ENCODE data around the gene AHI1.
A peak's percentile ranks its signal among the peaks of the same experiment; 100 is the strongest.

The AHI1 gene

DNA sequence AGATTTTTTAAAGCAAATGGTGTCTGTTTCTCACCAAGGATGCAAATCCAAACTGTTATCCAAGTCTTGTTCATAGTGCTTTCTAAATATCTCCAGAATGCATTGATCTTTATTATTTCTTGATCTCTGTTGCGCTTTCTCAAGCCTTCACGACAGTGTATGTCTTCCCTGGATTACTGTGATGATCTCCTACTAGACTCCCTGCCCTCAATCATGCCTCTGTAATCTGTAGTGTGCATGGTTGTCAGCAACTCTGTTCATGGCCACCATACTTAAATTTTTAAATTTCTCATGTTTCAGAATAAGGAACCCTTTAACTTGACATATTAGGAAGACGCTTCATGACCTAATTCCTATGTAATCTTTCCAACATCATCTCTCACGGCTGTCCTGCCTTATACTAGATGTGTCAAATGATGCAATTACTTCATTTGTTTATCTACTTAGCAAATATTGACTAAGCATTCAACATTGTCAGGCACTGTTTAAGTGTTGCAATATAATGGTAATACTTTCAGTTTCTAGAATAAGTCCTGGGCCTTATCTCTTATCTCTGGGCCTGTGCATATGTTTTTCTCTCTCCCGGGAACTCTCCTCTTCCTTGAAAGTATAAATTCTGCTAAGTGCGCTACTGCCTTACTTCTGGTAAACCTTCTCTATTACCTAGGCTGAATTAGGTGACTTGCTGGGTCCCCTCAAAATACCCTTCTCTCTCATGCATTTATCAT lies 25.6 kb upstream of the AHI1 start:
- H3K4me3 ChIP-seq (ENCODE audit: severe bottlenecking) = no peak overlapping the region
- ATAC-seq (ENCODE audit: low read depth) = peak; percentile 73
- H3K27me3 ChIP-seq (ENCODE audit: insufficient read depth, poor library complexity, severe bottlenecking) = no peaks in the 10 kb centered on the region
- no peak overlapping the region for H3K27ac ChIP-seq (ENCODE audit: poor library complexity, severe bottlenecking)
- H3K9me3 ChIP-seq (ENCODE audit: severe bottlenecking) = no peaks in the 10 kb centered on the region
- TF ChIP-seq, protein P1, sequence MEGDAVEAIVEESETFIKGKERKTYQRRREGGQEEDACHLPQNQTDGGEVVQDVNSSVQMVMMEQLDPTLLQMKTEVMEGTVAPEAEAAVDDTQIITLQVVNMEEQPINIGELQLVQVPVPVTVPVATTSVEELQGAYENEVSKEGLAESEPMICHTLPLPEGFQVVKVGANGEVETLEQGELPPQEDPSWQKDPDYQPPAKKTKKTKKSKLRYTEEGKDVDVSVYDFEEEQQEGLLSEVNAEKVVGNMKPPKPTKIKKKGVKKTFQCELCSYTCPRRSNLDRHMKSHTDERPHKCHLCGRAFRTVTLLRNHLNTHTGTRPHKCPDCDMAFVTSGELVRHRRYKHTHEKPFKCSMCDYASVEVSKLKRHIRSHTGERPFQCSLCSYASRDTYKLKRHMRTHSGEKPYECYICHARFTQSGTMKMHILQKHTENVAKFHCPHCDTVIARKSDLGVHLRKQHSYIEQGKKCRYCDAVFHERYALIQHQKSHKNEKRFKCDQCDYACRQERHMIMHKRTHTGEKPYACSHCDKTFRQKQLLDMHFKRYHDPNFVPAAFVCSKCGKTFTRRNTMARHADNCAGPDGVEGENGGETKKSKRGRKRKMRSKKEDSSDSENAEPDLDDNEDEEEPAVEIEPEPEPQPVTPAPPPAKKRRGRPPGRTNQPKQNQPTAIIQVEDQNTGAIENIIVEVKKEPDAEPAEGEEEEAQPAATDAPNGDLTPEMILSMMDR (IDR thresholded peaks at IDR 0.05; ENCODE audit: poor library complexity, severe bottlenecking) = no peak
- DNase-seq (ENCODE audit: low spot score) = no peak
- no peaks in the 10 kb centered on the region for H3K36me3 ChIP-seq (ENCODE audit: low read depth)
- peaks cover 7% of the 10 kb centered on the region for H3K4me1 ChIP-seq (ENCODE audit: insufficient read depth, poor library complexity, severe bottlenecking)

DNA sequence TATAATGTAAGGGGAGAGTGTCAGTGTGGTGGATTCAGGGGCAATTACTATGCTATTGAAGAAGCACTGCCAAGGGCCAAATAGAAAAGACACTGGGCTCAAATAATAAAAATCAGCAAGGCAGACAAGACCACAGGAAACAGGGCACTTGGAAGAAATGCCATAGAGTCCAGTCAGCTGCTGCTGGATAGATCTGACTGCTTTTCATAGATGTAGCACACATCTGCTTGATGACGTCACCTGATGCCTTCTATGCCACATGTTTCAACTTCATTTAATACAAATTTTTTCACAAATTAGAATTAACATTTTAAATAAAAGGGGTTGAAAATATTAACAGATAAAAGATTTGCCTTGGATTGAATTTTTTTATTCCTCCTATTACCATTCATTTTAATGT lies 23.9 kb upstream of the AHI1 start:
- H3K27ac ChIP-seq (ENCODE audit: poor library complexity, severe bottlenecking) = no peak overlapping the region
- no peak for DNase-seq (ENCODE audit: low spot score)
- no peaks in the 10 kb centered on the region for H3K36me3 ChIP-seq (ENCODE audit: low read depth)
- no peaks in the 10 kb centered on the region for H3K9me3 ChIP-seq (ENCODE audit: severe bottlenecking)
- TF ChIP-seq, protein P1 (IDR thresholded peaks at IDR 0.05; ENCODE audit: poor library complexity, severe bottlenecking) = no peak
- no peaks in the 10 kb centered on the region for H3K27me3 ChIP-seq (ENCODE audit: insufficient read depth, poor library complexity, severe bottlenecking)
- H3K4me1 ChIP-seq (ENCODE audit: insufficient read depth, poor library complexity, severe bottlenecking) = peaks cover 7% of the 10 kb centered on the region
- ATAC-seq (ENCODE audit: low read depth) = no peak
- H3K4me3 ChIP-seq (ENCODE audit: severe bottlenecking) = no peak overlapping the region

DNA sequence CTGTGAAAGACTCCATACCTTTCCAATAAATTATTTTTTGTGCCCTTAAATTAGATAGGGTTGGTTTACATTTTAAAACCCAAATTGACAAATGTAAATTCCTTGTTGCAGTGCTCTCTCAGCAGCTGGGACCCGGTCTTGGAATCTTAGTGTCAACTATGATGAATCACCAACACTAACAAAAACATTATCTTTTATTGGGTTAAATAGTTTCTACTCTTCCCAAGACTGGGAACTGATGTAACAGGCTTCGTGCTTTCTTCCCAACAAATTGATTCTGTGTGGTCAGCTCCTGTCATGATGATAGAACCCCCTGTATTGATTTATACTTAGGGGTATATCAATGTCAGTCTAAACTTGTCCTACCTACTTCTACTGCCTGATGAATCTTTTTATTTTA lies 23.2 kb upstream of the AHI1 start:
- no peak overlapping the region for H3K4me3 ChIP-seq (ENCODE audit: severe bottlenecking)
- no peaks in the 10 kb centered on the region for H3K36me3 ChIP-seq (ENCODE audit: low read depth)
- H3K9me3 ChIP-seq (ENCODE audit: severe bottlenecking) = no peaks in the 10 kb centered on the region
- TF ChIP-seq, protein P1 (IDR thresholded peaks at IDR 0.05; ENCODE audit: poor library complexity, severe bottlenecking) = no peak
- no peak for DNase-seq (ENCODE audit: low spot score)
- H3K4me1 ChIP-seq (ENCODE audit: insufficient read depth, poor library complexity, severe bottlenecking) = peaks cover 7% of the 10 kb centered on the region
- no peak for ATAC-seq (ENCODE audit: low read depth)
- no peak overlapping the region for H3K27ac ChIP-seq (ENCODE audit: poor library complexity, severe bottlenecking)
- H3K27me3 ChIP-seq (ENCODE audit: insufficient read depth, poor library complexity, severe bottlenecking) = no peaks in the 10 kb centered on the region

DNA sequence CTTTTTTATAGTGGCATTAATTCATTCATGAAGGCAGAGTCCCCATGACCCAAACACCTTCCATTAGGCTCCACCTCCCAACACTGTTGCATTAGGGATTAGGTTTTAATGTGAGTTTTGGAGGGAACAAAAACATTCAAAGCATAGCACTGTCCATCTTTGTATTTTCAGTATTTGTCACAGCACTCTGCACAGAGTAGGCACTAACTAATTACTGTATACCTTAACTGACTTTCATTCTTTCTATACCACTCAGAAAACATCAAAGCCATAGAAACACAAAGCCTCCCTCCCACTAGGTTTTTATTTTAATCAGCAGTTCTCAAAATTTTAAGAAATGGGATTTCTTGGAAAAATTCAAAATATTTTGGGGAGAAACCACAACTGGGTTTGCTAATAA lies 21.8 kb upstream of the AHI1 start:
- Histone ChIP-seq H3K4me3 (ENCODE audit: severe bottlenecking) (no peak overlapping the region), H3K27ac (ENCODE audit: poor library complexity, severe bottlenecking) (no peak overlapping the region), H3K4me1 (ENCODE audit: insufficient read depth, poor library complexity, severe bottlenecking) (peaks cover 7% of the 10 kb centered on the region), H3K27me3 (ENCODE audit: insufficient read depth, poor library complexity, severe bottlenecking) (no peaks in the 10 kb centered on the region), H3K36me3 (ENCODE audit: low read depth) (no peaks in the 10 kb centered on the region), H3K9me3 (ENCODE audit: severe bottlenecking) (no peaks in the 10 kb centered on the region)
- DNase-seq (ENCODE audit: low spot score) (no peak), ATAC-seq (ENCODE audit: low read depth) (no peak)
- TF ChIP-seq, protein P1 (IDR thresholded peaks at IDR 0.05; ENCODE audit: poor library complexity, severe bottlenecking) = no peak

DNA sequence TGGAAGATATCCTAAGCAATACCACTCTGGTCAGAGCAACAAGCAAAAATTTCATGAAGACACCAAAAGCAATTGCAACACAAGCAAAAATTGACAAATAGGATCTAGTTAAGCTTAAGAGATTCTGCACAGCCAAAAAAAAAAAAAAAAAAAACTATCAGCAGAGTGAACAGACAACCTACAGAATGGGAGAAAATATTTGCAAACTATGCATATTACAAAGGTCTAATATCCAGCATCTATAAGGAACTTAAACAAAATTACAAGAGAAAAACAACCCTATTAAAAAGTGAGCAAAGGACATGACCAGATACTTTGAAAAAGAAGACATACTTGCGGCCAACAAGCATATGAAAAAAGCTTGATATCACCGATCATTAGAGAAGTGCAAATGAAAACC lies 20.0 kb upstream of the AHI1 start:
- DNase-seq (ENCODE audit: low spot score) = no peak
- H3K4me3 ChIP-seq (ENCODE audit: severe bottlenecking) = no peak overlapping the region
- H3K9me3 ChIP-seq (ENCODE audit: severe bottlenecking) = no peaks in the 10 kb centered on the region
- no peak overlapping the region for H3K27ac ChIP-seq (ENCODE audit: poor library complexity, severe bottlenecking)
- no peaks in the 10 kb centered on the region for H3K36me3 ChIP-seq (ENCODE audit: low read depth)
- H3K4me1 ChIP-seq (ENCODE audit: insufficient read depth, poor library complexity, severe bottlenecking) = no peaks in the 10 kb centered on the region
- TF ChIP-seq, protein P1 (IDR thresholded peaks at IDR 0.05; ENCODE audit: poor library complexity, severe bottlenecking) = no peak
- H3K27me3 ChIP-seq (ENCODE audit: insufficient read depth, poor library complexity, severe bottlenecking) = no peaks in the 10 kb centered on the region
- no peak for ATAC-seq (ENCODE audit: low read depth)
